ENCODE results near the gene LRCH2. TPM values are rescaled to one million over a fixed set of nuclear protein-coding genes. Genes with fewer than 3 reads are reported as not detected.

LRCH2 gene
- total and polyA plus RNA-seq, 8 donors, result 4.4 to 17.9 (median 15.5) TPM

GRCh38 chrX:115255003-115255402 lies 21.1 kb upstream of the LRCH2 start:
- Histone ChIP-seq H3K36me3 (no peaks in the 10 kb centered on the region), H3K4me1 (no peaks in the 10 kb centered on the region), H3K4me3 (no peak overlapping the region), H3K27me3 (peaks cover 0 to 4% of the 10 kb centered on the region in 2 donors), H3K9me3 (no peaks in the 10 kb centered on the region), H3K27ac (no peak overlapping the region)
- DNase-seq (no peak), ATAC-seq (no peak)
- TF ChIP-seq CTCF (IDR thresholded peaks at IDR 0.05), result no peak
- intact Hi-C loops (cut with DNase I), result no loop called here

DNA sequence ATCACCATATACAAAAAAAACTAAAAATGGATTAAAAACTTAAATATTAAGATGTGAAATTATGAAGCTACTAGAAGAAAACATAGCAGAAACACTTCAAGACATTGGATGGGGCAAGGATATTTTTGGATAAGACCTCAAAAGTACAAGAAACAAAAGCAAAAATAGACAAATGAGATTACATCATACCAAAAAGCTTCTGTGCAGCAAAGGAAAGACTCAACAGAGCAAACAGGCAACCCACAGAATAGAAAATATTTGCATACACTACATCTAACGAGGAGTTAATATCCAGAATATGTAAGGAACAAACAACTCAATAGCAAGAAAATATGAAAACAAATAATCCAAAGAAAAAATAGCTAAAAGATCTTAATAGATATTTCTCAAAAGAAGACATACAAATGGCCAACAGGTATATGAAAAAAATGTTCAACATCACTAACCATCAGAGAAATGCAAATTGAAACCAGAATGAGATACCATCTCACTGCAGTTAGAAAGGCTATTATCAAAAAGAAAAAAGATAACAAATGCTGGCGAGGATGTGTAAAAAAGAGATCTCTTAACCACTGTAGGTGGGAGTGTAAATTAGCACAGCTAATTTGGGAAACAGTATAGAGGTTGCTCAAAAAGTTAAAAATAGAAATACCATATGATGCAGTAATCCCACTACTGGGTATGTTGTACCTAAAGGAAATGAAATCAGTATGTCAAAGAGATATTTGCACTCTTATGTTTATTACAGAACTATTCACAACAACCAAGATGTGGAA lies 17.8 kb upstream of the LRCH2 start:
- Histone ChIP-seq H3K36me3 (no peaks in the 10 kb centered on the region), H3K4me1 (no peaks in the 10 kb centered on the region), H3K4me3 (no peak overlapping the region), H3K27ac (no peak overlapping the region), H3K9me3 (no peaks in the 10 kb centered on the region), H3K27me3 (peaks cover 0 to 4% of the 10 kb centered on the region in 2 donors)
- no peak for TF ChIP-seq CTCF (IDR thresholded peaks at IDR 0.05)
- DNase-seq (no peak), ATAC-seq (no peak)
- intact Hi-C loops (cut with DNase I), result no loop called here

GRCh38 chrX:115237056-115237455 lies 3.2 kb upstream of the LRCH2 start:
- peaks cover 16 to 21% of the 10 kb centered on the region in 2 donors for H3K27me3 ChIP-seq
- no peak overlapping the region for H3K4me3 ChIP-seq
- H3K4me1 ChIP-seq, result no peaks in the 10 kb centered on the region
- H3K36me3 ChIP-seq, result no peaks in the 10 kb centered on the region
- no peak for ATAC-seq
- H3K27ac ChIP-seq, result no peak overlapping the region
- no peak for TF ChIP-seq CTCF (IDR thresholded peaks at IDR 0.05)
- DNase-seq, result no peak
- intact Hi-C loops (cut with DNase I), result no loop called here
- no peaks in the 10 kb centered on the region for H3K9me3 ChIP-seq

GRCh38 chrX:115236560-115236959 lies 2.7 kb upstream of the LRCH2 start:
- intact Hi-C loops (cut with DNase I), result no loop called here
- no peaks in the 10 kb centered on the region for H3K9me3 ChIP-seq
- H3K27ac ChIP-seq, result no peak overlapping the region
- no peak for DNase-seq
- ATAC-seq, result no peak
- H3K4me3 ChIP-seq, result no peak overlapping the region
- H3K36me3 ChIP-seq, result no peaks in the 10 kb centered on the region
- peaks cover 16 to 21% of the 10 kb centered on the region in 2 donors for H3K27me3 ChIP-seq
- no peaks in the 10 kb centered on the region for H3K4me1 ChIP-seq
- no peak for TF ChIP-seq CTCF (IDR thresholded peaks at IDR 0.05)

GRCh38 chrX:115234461-115234860 lies 565 bp upstream of the LRCH2 start:
- intact Hi-C loops (cut with DNase I), result no loop called here
- DNase-seq (no peak), ATAC-seq (no peak)
- TF ChIP-seq CTCF (IDR thresholded peaks at IDR 0.05), result no peak
- H3K9me3 ChIP-seq, result no peaks in the 10 kb centered on the region
- H3K36me3 ChIP-seq, result no peaks in the 10 kb centered on the region
- H3K4me3 ChIP-seq, result peak overlapping the region; percentile 26 to 41
- H3K4me1 ChIP-seq, result no peaks in the 10 kb centered on the region
- H3K27me3 ChIP-seq, result peaks cover 16 to 21% of the 10 kb centered on the region in 2 donors
- H3K27ac ChIP-seq, result no peak overlapping the region

Measured in left lung (tissue), 10 donors.